Measurements from ENCODE around the gene CEP43.

Gene CEP43

DNA sequence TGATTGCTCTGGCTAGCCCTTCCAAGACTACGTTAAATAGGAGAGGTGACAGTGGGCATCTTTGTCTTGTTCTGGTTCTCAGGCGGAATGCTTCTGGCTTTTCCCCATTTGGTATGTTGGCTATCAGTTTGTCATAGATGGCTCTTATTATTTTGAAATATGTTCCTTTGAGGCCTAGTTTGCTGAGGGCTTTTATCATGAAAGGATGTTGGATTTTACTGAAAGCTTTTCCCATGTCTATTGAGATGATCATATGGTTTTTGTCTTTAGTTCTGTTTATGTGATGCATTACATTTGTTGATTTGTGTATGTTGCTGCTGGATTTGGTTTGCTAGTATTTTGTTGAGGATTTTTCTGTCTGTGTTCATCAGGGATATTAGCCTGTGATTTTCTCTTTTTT lies 32.9 kb upstream of the CEP43 start:
- no peak for DNase-seq (ENCODE audit: low read depth)

DNA sequence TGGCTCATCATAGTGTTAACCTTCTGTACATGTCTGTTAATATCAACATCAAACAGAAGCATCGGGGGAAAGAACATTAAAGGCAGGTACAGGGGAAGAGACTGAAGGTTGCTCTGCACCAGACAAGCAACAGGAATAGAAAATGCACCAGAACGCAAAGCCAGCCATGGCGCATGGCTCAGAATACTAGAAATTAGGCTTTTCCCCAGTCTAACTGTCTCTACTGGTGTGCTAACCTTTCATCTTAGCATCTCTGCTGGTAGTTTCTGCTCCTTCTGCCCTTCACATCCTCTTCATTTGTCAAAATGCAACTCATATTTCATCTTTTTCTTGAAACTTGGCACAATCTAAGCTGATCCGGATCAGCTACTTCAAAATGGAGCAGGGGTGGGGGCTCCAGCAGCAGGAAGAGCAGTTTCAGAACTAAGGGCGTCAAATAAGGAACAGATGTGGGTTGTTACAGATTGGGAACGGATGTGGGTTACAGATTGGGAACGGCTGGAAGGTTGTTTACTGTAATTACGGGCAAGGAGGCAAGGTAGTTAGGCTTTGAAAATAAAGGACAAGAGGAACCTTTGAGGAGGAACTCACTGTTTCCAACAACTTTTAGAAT lies 29.7 kb upstream of the CEP43 start:
- no peak for DNase-seq (ENCODE audit: low read depth)

DNA sequence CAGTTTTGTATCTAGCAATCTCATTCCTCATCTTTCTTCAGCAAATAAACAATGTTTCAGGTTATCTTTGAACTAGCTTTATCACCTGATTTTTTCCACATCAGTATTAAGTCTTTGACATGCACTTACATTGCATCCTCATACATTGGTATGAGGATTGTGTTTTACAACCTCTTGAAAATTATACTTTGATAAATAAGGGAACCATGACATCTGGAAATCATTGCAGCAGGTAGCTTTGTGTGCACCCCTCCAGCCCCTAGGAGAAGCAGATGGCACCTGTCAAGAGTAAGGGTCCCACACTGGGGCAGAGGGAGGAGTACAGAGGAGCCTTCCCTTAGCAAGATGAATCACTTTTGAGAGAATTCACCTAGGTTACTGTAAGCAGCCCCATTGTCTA lies 29.1 kb upstream of the CEP43 start:
- DNase-seq (ENCODE audit: low read depth) = no peak

DNA sequence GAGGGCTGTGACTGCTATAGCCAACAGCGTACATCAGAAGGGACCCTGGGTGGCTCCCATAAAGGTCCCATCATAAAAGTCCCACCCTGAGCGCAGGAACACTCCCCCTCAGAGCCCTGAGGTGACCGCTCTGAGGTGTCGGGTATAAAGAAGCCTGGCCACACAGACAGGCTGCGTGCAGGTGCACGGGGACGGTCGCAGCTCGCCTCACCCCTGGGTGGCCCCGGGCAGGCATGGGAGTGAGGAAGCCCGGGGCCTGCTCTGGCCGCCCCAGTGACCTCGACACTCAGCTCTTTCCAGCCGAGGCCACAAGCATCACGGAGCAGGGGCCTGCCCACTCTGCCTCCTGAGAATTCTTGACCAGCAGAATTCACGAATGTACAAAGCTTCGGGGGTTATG lies 28.4 kb upstream of the CEP43 start:
- no peak for DNase-seq (ENCODE audit: low read depth)

DNA sequence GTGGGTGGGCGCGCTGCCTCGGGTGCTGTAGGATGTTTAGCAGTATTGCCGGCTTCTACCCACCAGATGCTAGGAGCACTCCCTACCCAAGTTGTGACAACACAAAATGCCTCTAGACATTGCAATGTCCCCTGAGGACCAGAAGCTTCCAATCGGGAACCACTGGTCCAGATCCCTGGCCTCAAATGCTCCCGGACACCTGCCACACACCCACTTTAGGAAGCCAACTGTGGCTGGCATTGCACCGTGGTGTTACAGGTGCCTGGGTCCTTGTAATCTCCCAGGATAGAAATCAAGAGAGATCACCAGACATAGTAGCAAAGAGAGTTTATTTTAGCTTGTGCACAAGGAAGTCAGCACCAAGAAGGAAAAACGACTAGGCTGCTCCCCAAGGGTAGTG lies 27.9 kb upstream of the CEP43 start:
- no peak for DNase-seq (ENCODE audit: low read depth)

DNA sequence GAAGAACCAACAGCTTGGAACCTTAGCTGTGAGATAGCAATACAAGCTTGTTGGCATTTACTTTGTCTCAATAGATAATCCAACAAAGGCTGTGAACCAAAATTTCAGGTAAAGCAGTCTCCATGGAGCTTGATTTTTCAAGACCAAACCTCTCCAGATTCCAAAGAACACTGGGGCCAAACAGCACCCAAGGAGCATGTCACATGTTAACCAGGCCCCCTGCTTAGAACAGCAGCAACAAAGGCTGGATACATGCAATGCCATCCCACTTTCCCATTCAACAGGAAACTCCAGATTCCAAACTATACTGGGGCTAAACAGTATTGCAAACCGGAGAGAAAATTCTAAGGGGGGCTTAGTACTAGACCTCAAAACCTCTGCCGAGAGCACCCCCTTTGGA lies 27.1 kb upstream of the CEP43 start:
- no peak for DNase-seq (ENCODE audit: low read depth)

DNA sequence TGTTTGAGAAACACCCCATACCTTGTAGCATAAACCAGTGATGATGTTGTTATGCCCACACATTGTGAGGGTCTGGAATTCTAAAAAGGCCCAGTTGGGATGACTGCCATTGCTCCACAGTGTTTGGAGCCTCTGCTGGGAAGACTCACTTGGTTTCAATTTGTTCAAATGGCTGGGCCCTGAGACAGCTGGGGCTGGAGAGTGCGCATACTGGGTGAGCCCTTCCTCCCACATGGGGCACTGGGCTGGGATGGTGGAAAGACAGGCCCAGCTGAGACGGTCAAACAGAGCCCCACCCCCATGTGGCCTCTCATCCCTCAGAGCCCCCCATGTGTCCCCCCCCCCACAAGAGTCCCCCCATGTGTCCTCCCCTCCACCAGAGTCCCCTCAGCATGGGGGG lies 22.6 kb upstream of the CEP43 start:
- DNase-seq (ENCODE audit: low read depth) = no peak

DNA sequence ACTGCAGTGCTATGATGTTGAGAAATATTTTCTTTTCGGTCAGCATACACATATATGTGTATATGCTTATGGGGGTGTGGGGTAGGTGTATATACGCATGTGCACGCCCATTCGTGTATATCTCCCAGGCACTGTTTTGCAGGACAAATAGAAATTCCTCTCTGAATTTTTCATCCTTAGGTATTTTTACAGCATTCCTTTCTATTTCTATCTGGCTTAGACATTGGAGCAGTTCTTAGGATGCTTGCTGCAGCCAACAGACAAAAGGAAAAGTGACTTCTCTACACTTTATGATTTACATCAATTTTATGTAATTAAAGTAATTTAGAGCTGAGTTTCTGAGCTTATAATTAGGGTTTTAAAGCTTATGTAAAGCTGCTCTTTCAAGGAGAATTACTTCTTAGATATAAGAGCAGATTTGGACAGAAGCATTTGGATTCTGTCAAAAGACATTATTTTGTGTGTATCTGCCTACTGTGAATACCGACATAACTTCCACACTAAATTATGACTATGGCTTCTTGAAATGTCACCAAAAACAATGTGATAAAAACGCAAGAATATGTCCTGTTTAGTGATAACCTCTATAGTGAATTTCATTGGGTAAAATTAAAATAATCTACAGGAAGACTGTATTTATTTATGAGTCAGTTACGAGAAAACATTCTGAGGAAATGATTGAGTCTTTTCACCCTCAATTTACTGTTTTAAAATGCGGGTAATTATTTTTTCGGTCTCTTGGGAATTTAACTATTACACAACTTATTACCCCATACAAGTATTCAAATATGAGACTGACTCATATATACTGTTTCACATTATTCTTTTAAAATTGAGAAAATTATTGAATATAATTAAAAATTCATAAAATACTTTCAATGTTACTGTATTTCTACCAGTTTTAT lies 21.3 kb upstream of the CEP43 start:
- DNase-seq (ENCODE audit: low read depth) = no peak

DNA sequence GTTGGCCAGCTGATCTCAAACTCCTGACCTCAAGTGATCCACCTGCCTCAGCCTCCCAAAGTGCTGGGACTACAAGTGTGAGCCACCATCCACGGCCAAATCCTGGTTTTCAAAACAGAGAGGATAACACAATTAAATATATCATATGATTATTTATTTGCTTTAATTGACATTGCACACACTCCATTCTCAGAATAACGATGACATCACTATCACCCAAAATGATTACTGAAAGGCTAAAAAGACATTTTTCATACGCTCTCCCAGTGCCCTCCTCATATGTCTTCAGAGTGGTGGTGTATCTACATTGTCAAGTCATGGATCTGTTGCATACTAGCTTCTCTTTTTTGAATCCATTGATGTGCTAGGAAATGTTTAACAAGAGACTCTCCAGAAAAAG lies 18.5 kb upstream of the CEP43 start:
- DNase-seq (ENCODE audit: low read depth) = no peak

DNA sequence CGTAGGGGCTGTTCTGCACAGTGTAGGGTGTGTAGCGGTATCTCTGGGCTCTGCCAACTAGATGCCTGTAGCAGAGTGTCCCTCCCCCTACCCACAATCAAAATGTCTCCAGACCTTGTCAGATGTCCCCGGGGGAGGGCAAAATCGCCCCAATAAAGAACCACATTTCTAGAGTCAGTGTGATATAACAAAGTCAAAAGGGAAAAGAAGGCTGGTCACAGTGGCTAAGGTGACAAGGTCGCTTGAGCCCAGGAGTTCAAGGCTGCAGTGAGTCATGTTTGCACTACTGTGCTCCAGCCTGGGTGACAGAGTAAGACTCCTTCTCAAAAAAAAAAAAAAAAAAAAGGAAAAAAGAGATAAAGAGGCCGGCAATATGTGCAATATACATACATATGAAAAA lies 11.7 kb upstream of the CEP43 start:
- no peak for DNase-seq (ENCODE audit: low read depth)

DNA sequence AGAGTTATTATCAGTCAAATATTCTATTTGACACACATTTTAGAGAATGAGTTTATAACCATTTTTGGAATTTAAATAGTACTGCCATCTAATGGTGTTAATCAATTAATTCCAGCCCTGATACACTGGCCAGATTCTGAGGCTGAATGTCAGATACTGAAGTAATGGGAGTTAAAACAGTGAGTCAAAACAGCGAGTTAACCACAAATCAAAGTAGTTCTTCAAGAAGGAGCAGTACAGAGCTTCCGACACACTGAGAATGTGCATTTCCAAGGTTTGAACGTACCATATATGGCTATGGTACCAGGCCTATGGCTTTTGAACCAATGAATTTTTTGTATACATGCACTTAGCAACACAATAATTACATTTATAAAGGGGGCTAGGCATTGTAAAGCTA lies 11.3 kb upstream of the CEP43 start:
- no peak for DNase-seq (ENCODE audit: low read depth)

DNA sequence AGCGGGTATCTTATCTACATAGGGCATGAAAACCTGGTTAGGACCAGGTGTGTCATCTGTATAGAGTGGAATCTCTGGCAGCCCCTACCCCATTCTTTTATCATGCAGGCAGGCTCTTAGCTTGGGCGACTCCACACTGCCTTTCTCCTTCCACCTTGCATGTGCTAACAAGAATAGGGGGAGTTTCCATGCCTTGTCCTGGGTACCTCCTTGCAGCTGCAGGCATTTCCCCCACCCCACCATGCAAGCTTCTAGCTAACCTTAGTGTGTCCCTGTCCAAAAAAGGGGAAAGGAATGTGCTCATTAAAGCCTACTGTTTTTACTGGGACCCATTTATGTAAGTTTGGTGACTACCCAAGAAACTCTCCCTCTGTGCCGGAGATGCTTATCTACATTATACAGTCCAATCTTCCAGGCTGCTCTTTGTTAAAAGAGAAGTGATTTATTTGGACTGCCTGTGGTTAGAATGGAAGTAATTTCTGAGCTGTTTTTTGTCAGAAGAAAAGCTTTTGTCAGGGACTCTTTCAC lies 10.5 kb upstream of the CEP43 start:
- no peak for DNase-seq (ENCODE audit: low read depth)

DNA sequence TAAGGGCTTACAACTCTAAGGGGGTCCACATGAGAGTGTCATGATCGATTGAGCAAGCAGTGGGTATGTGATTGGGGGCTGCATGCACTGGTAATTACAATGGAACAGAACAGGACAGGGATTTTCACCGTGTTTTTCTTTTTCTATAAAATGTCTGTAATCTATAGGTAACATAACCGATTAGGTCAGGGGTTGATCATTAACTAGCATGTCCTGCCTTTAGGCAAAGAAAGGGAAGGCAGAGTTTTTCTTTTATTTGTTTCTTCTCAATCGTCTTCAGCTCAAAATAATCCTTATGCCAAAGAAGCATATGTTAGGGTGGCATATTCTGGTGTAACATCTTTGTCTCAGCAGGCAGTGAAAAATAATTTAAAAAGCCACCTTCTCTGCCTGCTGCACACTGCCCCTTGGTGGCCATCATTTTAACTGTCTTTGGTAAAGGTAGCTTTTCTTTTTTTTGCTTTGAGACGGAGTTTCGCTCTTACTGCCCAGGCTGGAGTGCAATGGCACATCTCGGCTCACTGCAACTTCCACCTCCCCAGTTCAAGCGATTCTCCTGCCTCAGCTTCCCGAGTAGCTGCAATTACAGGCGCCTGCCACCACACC lies 9.7 kb upstream of the CEP43 start:
- peak; percentile 13 for DNase-seq (ENCODE audit: low read depth)

DNA sequence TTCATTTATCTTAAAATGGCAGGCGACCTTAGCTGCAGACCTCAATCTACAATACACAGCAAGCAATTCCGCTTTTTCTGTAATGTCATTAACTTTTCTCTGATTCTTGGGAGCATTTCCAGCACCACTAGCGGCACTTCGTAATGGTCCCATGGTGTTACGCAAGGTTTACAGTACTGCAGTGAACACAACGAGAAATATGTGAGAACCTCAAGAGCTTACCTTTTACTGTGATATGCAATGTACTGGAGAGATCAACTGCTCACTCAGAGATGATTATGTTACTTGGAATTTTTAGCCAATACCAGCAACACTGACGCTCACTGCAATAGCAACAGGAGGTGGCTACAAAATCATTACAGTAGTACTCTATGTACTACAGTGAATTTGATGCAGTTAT lies 2.8 kb upstream of the CEP43 start:
- DNase-seq (ENCODE audit: low read depth) = no peak

DNA sequence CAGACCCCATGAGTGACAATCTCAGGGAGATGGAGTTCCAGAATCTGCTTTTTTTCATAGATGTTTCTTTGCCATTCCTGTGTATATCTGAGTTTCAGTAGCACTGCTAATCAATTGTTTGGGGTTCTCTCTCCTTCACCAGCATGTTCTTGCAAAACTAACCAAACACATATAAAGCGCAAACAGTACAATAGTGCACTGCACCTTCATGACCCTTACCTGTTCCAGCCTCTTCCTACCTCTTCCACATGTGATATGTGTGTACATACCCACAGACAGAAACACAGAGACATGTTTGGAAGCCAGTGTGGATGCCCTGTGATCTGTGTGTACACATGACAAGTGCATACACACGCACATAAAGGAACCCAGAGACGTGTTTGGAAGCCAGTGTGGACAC lies 1.8 kb upstream of the CEP43 start:
- no peak for DNase-seq (ENCODE audit: low read depth)

DNA sequence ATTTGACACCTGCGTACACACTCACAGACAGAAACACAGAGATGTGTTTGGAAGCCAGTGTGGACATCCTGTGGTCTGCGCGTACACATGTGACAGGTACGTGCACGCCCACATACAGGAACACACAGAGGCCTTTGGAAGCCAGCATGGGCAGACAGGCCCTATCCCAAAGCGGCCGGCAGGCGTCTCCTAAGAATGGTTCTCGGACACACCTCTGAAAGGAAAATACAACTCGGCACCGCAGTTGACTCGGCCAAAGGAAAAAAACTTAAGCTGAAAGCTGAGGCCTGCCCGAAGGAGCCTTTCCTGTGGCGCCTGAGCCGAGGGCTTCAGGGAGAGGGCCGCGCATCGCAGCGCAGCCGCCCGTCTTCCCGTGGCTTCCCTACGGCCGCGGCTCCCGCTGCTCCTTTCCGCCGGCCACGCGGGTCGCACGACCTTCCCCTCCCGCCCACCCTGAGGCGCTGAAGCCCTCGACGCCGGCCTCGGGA lies 1.4 kb upstream of the CEP43 start:
- peak; percentile 46 for DNase-seq (ENCODE audit: low read depth)

DNA sequence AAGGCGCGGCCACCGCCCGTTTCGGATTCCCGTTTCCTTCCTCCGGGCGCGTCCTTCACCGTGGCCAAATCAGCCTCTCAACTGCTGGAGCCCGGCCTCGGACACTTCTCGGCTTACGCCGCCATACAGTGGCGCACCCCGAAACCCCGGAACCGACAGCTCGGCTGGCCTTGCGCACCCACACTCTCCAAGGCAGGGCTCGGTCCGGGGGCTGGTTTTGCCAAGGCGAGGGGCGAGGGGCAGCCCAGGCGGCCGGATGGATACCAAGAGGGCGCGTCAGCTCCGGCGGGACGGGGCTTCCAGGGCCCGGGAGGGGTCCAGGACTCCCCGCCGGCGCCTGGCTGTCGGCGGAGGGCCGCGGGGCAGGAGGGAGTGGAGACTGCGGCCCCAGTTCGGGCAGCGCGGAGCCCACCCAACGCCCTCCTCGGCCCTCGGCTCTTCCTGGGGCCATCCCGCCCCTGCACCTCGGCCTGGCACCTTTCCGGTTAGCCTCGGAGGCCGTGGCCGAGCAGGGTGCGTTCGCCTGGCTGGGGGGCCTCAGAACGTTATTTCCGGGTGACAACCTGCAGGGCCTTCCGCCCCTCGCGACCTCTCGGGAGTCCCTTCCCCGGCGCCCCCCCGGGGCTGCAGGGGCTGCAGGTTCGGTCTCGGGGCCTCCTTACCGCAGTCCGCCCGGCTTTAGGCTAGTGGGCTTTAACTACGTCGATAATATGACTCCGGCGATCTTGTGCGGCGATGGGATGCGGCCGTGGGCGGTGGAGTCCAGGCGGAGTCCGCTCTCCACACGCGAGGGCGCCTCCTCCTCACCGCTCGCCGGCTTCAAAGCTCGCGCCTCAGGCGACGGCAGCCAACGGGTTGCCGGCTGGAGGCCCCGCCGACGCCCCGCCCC lies 697 bp upstream of the CEP43 start:
- peak; percentile 4 for DNase-seq (ENCODE audit: low read depth)

DNA sequence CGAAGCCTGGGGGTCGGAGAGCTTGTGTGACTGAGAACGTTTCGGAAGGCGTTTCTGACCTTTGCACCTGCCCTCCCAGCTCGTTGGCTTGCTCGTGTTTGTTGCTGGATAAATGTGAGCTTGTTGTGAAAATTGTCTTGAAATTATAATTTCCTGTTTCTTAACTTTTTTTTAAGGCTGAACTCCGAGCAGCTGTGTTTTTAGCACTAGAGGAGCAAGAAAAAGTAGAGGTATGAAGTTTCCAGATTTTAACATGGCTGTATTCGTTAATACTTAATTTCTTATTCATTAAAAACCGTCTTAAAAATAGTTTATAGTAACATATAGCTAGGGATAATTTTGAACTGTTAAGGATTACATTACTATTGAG lies 672 bp downstream of the CEP43 start:
- no peak for DNase-seq (ENCODE audit: low read depth)

DNA sequence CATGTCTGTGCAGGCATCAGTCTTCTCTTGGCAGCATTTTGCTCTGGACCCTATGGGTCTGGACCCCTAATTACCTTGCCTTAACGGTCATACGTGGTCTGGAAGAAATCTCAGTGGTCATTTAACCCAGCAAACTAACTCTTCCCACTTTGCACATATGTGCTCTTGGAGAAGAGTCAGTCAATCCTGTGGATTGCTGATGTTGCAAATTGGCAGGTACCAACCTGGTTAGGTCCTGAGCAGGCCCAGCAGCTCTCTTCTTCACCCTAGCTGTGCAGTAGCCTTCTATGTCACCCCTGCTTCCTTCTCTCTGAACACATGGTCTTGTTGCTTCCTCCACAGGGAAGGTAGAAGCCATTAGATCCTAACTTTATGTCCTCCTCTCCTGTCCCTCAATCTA lies 1.6 kb downstream of the CEP43 start:
- DNase-seq (ENCODE audit: low read depth) = no peak

DNA sequence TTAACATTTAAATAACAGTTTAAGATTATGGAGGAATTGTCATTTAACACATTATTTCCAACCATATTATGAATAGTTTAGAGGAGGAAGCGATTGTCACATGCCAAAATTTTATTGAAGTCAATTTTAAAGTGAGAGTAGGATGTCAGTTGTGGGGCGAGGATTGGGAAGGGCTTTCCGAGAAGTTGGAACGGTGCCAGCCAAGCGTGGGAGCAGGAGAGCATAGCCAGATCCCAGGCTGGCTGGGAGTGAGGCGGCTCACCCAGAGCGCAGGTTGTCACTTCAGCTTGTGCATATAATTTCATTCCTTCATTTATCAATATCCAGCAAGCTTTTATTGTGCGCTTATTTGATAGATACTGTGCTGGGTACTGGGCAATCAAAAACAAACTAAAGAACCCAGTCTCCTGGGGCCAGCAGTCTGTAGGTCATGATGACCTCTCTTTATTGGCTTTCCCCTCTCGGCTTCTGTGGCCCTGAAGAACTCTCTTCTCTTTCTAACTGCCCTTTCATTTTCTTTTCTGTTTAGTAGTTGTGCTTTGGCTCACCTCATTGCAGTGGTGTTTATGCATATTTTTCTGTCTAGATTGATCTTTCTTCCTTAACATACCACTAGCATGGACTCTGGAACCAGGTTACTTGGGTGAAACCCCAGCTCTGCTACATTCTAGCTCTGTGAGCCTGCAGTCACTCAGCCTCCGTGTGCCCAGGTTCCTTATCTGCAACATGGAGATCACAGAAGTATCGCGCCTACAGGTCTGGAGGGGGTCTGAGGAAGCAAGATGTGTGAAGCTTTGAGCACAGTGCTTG lies 6.4 kb downstream of the CEP43 start:
- no peak for DNase-seq (ENCODE audit: low read depth)

DNA sequence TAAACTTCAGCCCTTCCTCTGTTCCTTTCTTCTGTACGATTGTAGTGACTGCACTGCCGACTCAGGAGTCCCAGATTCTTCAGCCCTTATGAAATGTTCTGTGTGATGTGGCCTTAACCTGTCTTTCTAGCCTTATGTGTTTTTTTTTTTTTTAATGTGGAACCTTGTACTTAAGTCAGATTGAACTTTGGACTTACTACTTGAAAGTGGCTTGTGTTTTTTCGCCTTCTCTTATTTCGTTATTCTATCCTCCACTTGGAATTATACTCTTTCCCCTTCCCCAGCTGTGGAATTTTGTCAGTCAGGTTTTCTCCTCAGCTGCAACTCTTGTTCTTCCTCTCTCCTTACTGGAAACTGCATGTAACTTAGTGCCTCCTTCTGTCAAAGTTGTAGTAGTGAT lies 8.8 kb downstream of the CEP43 start:
- DNase-seq (ENCODE audit: low read depth) = no peak
